ENCODE results near the gene LDB2.

DNA sequence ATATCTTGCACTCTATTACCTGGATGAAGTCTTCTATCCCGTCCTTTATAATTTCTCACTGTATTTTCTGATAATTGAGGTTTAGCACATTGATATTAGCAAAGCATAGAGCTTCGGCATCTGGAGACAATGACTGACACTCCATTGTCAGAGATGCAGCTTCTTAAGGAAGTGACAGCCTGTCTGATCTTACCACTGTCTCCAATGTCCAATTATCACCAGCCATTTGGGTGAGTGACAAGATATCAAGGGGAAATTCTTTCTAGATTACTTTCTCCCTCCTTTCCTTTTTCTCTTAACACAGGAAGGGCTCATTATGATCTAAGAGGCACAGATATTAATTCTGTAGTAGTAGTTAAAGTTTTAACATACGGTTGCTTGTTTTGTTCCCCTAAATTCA is 86.4 kb downstream of the LDB2 start:
- TF ChIP-seq, protein P1, sequence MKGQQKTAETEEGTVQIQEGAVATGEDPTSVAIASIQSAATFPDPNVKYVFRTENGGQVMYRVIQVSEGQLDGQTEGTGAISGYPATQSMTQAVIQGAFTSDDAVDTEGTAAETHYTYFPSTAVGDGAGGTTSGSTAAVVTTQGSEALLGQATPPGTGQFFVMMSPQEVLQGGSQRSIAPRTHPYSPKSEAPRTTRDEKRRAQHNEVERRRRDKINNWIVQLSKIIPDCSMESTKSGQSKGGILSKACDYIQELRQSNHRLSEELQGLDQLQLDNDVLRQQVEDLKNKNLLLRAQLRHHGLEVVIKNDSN (IDR thresholded peaks at IDR 0.05), result no peak
- TF ChIP-seq TAF1 (IDR thresholded peaks at IDR 0.05; ENCODE audit: low read depth), result no peak
- no peak for TF ChIP-seq MAX (IDR thresholded peaks at IDR 0.05)
- TF ChIP-seq EP300 (IDR thresholded peaks at IDR 0.05; ENCODE audit: borderline replicate concordance), result no peak
- no peak for TF ChIP-seq ZBTB7A (IDR thresholded peaks at IDR 0.05; ENCODE audit: low read depth)
- no peak for TF ChIP-seq EGR1 (IDR thresholded peaks at IDR 0.05)
- no peak for TF ChIP-seq RAD21 (IDR thresholded peaks at IDR 0.05; ENCODE audit: low read depth)
- no peak for TF ChIP-seq CEBPB (IDR thresholded peaks at IDR 0.05)
- TF ChIP-seq, protein P2, sequence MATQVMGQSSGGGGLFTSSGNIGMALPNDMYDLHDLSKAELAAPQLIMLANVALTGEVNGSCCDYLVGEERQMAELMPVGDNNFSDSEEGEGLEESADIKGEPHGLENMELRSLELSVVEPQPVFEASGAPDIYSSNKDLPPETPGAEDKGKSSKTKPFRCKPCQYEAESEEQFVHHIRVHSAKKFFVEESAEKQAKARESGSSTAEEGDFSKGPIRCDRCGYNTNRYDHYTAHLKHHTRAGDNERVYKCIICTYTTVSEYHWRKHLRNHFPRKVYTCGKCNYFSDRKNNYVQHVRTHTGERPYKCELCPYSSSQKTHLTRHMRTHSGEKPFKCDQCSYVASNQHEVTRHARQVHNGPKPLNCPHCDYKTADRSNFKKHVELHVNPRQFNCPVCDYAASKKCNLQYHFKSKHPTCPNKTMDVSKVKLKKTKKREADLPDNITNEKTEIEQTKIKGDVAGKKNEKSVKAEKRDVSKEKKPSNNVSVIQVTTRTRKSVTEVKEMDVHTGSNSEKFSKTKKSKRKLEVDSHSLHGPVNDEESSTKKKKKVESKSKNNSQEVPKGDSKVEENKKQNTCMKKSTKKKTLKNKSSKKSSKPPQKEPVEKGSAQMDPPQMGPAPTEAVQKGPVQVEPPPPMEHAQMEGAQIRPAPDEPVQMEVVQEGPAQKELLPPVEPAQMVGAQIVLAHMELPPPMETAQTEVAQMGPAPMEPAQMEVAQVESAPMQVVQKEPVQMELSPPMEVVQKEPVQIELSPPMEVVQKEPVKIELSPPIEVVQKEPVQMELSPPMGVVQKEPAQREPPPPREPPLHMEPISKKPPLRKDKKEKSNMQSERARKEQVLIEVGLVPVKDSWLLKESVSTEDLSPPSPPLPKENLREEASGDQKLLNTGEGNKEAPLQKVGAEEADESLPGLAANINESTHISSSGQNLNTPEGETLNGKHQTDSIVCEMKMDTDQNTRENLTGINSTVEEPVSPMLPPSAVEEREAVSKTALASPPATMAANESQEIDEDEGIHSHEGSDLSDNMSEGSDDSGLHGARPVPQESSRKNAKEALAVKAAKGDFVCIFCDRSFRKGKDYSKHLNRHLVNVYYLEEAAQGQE (IDR thresholded peaks at IDR 0.05; ENCODE audit: low read depth), result no peak
- no peak for TF ChIP-seq CREB1 (IDR thresholded peaks at IDR 0.05; ENCODE audit: low read depth)
- TF ChIP-seq TEAD4 (IDR thresholded peaks at IDR 0.05), result no peak
- TF ChIP-seq NFIC (IDR thresholded peaks at IDR 0.05), result no peak
